ENCODE results near the gene PLXNA4.

PLXNA4 gene

DNA sequence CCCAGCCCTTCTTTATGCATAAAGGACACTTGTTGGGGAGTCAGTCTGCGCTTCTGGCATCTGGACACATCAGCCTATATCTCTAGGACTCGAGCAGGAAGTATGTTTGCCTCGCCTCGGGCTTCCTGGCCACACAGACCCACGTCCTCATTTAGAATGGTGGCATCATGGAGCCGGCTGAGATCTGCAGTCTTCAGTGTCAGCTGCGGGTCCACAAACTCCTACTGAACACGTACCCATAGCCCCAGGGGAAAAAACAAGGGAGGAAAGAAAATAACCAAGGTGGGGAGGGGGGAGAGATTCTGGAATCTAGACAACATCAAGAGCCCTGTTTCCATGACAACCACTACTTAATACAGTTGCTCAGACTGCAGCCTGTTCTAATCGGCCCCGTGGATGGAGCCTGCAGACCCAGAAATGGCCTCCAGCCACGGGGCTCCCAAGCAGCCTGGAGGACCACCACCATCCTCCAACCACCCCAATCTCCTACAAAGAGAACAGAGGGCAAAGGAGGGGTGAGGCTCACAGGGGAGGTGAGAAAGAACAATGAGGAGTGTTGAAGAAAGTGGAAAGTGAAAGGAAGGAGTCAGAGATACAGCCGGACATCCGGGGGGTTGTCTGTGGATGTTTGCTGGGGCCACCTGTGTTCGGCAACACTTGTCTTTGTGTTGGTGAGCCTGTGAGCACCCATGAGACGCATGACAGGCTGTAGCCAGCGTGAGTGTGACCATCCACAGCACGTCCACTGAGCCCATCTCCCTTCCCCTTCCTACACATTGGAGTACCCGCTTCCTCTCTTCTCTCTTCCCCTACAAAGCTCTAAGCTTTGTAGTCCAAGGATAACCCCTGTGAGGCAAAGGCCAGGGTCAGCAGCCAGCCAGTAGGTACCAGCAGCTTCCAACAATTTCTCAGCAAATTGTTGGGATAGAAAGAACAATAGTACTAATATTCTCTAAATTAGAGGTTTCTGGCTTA lies 141.0 kb downstream of the PLXNA4 start:
- no peak overlapping the region for H3K4me3 ChIP-seq (ENCODE audit: low read depth, low read length)
- ChIA-PET CTCF (no interaction called here), POLR2A (no interaction called here)
- no peak overlapping the region for H3K27ac ChIP-seq (ENCODE audit: extremely low read depth, low read depth, low read length)
- H3K36me3 ChIP-seq (ENCODE audit: control insufficient read depth in 2 of 2, insufficient read depth in 1 of 2, low read length in 2 of 2) = no peaks in the 10 kb centered on the region
- TF ChIP-seq ZBTB8A (tag by site-specific recombination; IDR thresholded peaks at IDR 0.05) (no peak), ZNF707 (tag by site-specific recombination; IDR thresholded peaks at IDR 0.05) (no peak), ZNF423 (tag by site-specific recombination; IDR thresholded peaks at IDR 0.05) (no peak), ZNF404 (tag by site-specific recombination; IDR thresholded peaks at IDR 0.05) (no peak), ZNF561 (tag by site-specific recombination; IDR thresholded peaks at IDR 0.05; ENCODE audit: borderline replicate concordance) (no peak), ZNF416 (tag by site-specific recombination; IDR thresholded peaks at IDR 0.05) (no peak), ZNF785 (tag by site-specific recombination; IDR thresholded peaks at IDR 0.05) (no peak)
- TF ChIP-seq, protein P1, sequence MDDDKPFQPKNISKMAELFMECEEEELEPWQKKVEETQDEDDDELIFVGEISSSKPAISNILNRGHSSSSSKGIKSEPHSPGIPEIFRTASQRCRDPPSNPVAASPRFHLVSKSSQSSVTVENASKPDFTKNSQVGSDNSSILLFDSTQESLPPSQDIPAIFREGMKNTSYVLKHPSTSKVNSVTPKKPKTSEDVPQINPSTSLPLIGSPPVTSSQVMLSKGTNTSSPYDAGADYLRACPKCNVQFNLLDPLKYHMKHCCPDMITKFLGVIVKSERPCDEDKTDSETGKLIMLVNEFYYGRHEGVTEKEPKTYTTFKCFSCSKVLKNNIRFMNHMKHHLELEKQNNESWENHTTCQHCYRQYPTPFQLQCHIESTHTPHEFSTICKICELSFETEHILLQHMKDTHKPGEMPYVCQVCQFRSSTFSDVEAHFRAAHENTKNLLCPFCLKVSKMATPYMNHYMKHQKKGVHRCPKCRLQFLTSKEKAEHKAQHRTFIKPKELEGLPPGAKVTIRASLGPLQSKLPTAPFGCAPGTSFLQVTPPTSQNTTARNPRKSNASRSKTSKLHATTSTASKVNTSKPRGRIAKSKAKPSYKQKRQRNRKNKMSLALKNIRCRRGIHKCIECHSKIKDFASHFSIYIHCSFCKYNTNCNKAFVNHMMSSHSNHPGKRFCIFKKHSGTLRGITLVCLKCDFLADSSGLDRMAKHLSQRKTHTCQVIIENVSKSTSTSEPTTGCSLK (tag by site-specific recombination; IDR thresholded peaks at IDR 0.05) = no peak
- H3K9me3 ChIP-seq (ENCODE audit: control insufficient read depth, insufficient read depth, low read depth, low read length) = no peaks in the 10 kb centered on the region
- H3K4me1 ChIP-seq (ENCODE audit: control insufficient read depth, insufficient read depth, low read length) = peaks cover 7% of the 10 kb centered on the region

GRCh38 chr7:132434041-132434440 lies 142.2 kb downstream of the PLXNA4 start:
- no peaks in the 10 kb centered on the region for H3K9me3 ChIP-seq (ENCODE audit: control insufficient read depth, insufficient read depth, low read depth, low read length)
- ChIA-PET POLR2A (no interaction called here), CTCF (no interaction called here)
- no peak overlapping the region for H3K27ac ChIP-seq (ENCODE audit: extremely low read depth, low read depth, low read length)
- H3K36me3 ChIP-seq (ENCODE audit: control insufficient read depth in 2 of 2, insufficient read depth in 1 of 2, low read length in 2 of 2) = no peaks in the 10 kb centered on the region
- H3K4me1 ChIP-seq (ENCODE audit: control insufficient read depth, insufficient read depth, low read length) = peaks cover 7% of the 10 kb centered on the region
- H3K4me3 ChIP-seq (ENCODE audit: low read depth, low read length) = no peak overlapping the region
- TF ChIP-seq SALL2 (tag by site-specific recombination; IDR thresholded peaks at IDR 0.05; ENCODE audit: borderline replicate concordance) (no peak), ZNF157 (tag by site-specific recombination; IDR thresholded peaks at IDR 0.05) (no peak), ZNF10 (tag by site-specific recombination; IDR thresholded peaks at IDR 0.05) (no peak), ZNF214 (tag by site-specific recombination; IDR thresholded peaks at IDR 0.05; ENCODE audit: borderline replicate concordance) (no peak), ZIC2 (tag by site-specific recombination; IDR thresholded peaks at IDR 0.05) (no peak), ZNF792 (tag by site-specific recombination; IDR thresholded peaks at IDR 0.05) (no peak)
- TF ChIP-seq, protein P2, sequence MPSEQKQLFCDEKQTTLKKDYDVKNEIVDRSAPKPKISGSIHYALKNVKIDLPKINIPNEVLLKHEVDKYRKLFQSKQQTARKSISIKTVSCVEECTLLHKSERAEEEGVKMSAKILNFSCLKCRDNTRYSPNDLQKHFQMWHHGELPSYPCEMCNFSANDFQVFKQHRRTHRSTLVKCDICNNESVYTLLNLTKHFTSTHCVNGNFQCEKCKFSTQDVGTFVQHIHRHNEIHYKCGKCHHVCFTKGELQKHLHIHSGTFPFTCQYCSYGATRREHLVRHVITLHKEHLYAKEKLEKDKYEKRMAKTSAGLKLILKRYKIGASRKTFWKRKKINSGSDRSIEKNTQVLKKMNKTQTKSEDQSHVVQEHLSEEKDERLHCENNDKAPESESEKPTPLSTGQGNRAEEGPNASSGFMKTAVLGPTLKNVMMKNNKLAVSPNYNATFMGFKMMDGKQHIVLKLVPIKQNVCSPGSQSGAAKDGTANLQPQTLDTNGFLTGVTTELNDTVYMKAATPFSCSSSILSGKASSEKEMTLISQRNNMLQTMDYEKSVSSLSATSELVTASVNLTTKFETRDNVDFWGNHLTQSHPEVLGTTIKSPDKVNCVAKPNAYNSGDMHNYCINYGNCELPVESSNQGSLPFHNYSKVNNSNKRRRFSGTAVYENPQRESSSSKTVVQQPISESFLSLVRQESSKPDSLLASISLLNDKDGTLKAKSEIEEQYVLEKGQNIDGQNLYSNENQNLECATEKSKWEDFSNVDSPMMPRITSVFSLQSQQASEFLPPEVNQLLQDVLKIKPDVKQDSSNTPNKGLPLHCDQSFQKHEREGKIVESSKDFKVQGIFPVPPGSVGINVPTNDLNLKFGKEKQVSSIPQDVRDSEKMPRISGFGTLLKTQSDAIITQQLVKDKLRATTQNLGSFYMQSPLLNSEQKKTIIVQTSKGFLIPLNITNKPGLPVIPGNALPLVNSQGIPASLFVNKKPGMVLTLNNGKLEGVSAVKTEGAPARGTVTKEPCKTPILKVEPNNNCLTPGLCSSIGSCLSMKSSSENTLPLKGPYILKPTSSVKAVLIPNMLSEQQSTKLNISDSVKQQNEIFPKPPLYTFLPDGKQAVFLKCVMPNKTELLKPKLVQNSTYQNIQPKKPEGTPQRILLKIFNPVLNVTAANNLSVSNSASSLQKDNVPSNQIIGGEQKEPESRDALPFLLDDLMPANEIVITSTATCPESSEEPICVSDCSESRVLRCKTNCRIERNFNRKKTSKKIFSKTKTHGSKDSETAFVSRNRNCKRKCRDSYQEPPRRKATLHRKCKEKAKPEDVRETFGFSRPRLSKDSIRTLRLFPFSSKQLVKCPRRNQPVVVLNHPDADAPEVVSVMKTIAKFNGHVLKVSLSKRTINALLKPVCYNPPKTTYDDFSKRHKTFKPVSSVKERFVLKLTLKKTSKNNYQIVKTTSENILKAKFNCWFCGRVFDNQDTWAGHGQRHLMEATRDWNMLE (tag by site-specific recombination; conservative IDR thresholded peaks at IDR 0.05; ENCODE audit: low read depth) = no peak

All from HEK293 (cell line).